Chondrocyte (in vitro differentiated cells): Measurements from ENCODE around the gene AQR. TPM values are rescaled to one million over a fixed set of nuclear protein-coding genes. Genes with fewer than 3 reads are reported as not detected.

Experiments
- DNase-seq: peaks from one replicate; pipeline ENCODE4 v3.0.0; 2021; ENCODE audit warnings: mixed read lengths, low spot score
- H3K27ac Mint-ChIP-seq: one replicate; pipeline ENCODE4 v1.8.0; 2021; ENCODE audit warnings: mild to moderate bottlenecking, moderate library complexity, mixed read lengths; ENCODE audit not compliant: unreplicated experiment
- H3K27me3 Mint-ChIP-seq: 2 replicates; pipeline ENCODE4 v1.8.0; 2021; ENCODE audit warnings: low read depth, mixed read lengths
- H3K36me3 Mint-ChIP-seq: 2 replicates; pipeline ENCODE4 v1.8.0; 2021; ENCODE audit warnings: low read depth, mixed read lengths
- H3K4me1 Mint-ChIP-seq: 2 replicates; pipeline ENCODE4 v1.8.0; 2021; ENCODE audit warnings: low read depth, mild to moderate bottlenecking, mixed read lengths
- H3K4me3 Mint-ChIP-seq: one replicate; pipeline ENCODE4 v1.8.0; 2021; ENCODE audit warnings: mild to moderate bottlenecking, moderate library complexity, mixed read lengths; ENCODE audit not compliant: unreplicated experiment
- H3K9me3 Mint-ChIP-seq: 2 replicates; pipeline ENCODE4 v1.8.0; 2021; ENCODE audit warnings: low read depth, mixed read lengths
- total RNA-seq: library from RNA; stranded (reverse); gene quantifications from 3 replicates; pipeline ENCODE4 v1.2.1, GENCODE V29; 2021
- TF ChIP-seq, protein P1 (sequence below): fragments of 200-600 bp; sonication (generic); IDR thresholded peaks from 2 replicates; pipeline ENCODE4 v1.5.0; 2021; ENCODE audit warnings: antibody characterized with exemption, mild to moderate bottlenecking, moderate library complexity

AQR gene
- total RNA-seq, 1 donor from 2014 or later = 18.2 TPM

DNA sequence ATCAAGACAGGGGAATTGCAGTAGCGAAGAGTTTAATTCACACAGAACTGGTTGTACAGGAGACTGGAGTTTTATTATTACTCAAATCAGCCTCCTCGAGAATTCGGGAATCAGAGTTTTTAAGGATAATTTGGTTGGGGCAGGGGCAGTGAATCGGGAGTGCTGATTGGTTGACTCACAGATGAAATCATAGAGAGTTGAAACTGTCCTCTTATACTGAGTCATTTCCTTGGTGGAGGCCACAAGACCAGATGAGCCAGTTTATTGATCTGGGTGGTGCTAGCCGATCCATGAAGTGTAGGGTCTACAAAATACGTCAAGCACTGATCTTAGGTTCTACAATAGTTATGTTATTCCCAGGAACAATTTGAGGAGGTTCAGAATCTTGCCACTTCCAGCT, 23.9 kb upstream of the AQR start:
- H3K27ac Mint-ChIP-seq = no peak overlapping the region
- TF ChIP-seq, protein P1, sequence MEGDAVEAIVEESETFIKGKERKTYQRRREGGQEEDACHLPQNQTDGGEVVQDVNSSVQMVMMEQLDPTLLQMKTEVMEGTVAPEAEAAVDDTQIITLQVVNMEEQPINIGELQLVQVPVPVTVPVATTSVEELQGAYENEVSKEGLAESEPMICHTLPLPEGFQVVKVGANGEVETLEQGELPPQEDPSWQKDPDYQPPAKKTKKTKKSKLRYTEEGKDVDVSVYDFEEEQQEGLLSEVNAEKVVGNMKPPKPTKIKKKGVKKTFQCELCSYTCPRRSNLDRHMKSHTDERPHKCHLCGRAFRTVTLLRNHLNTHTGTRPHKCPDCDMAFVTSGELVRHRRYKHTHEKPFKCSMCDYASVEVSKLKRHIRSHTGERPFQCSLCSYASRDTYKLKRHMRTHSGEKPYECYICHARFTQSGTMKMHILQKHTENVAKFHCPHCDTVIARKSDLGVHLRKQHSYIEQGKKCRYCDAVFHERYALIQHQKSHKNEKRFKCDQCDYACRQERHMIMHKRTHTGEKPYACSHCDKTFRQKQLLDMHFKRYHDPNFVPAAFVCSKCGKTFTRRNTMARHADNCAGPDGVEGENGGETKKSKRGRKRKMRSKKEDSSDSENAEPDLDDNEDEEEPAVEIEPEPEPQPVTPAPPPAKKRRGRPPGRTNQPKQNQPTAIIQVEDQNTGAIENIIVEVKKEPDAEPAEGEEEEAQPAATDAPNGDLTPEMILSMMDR = no peak
- no peak for DNase-seq
- H3K4me1 Mint-ChIP-seq = peaks cover 3% of the 10 kb centered on the region
- H3K9me3 Mint-ChIP-seq = no peaks in the 10 kb centered on the region
- no peaks in the 10 kb centered on the region for H3K36me3 Mint-ChIP-seq
- H3K4me3 Mint-ChIP-seq = no peak overlapping the region
- peaks cover 2% of the 10 kb centered on the region for H3K27me3 Mint-ChIP-seq

DNA sequence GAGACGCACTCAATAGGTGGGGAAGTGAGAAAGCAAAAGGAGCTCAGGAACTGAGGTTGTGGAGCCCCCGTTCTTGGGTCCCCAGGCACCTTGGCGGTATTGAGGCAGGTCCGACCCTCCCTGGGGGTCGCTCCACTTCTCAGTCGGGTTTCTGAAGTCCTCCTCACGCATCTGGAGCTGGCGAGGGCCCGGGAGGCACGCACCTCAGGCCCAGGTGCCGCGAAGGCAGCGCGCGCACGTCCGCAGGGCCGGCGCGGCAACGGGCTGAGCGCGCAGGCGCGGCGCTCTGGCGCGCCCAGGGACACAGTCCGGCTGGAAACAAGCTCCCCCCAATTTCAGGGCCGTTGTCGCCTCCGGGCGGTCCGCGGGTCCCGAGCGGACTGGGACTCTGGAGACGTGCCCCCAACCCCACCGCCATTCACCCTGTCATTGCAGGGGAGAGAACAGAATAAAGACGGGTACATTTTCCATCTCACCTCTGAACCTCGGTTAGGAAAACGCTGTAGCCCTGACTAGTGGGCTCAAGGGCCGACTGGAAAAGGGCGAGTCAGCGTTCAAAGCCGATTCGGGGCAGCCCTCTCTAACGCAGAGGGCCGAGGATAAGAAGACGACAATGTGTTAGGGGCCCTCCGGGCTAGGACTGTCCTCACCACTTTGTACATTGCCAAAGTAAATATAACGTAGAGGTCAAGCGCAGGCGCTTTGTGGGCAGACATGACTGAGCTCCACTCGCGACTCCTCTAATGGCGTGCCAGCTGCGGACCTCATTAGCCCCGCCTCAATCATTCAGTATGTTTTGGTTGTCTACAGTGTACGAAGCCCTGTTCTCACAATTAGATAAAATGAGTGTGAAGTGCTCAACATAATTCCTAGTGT, 18.7 kb upstream of the AQR start, which contains the start of gene ZNF770:
Gene ZNF770, minus strand, starts transcription at position 261 of the 876 bp plus-strand sequence. CDS start 4,853 bp downstream, outside the sequence.
- Mint-ChIP-seq H3K36me3 (no peaks in the 10 kb centered on the region), H3K4me3 (peak within 1 kb of the TSS; percentile 97), H3K4me1 (peaks cover 29% of the 10 kb centered on the region), H3K27me3 (no peaks in the 10 kb centered on the region), H3K27ac (peak within 1 kb of the TSS; percentile 99), H3K9me3 (no peaks in the 10 kb centered on the region)
- TF ChIP-seq, protein P1 = peak; percentile 9
- no peak for DNase-seq

DNA sequence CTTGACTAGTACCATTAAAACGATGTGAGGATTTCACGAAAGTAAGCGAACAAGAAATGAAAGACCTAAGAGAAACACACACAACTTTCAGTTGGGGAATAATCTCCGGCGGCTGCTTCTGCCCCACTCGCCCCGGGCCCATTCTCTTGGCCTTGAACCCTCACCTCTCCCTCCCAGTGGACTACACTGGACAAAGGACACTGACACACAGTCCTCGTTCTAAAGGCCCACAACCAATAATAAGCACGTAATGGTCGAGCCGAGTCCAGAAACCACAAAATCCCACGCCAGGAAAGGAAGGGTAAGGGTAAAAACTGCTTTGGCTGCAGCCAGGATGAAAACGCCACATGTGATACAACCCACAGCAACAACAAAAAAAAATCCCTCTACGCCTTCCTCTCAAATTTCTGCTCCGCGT, 18.1 kb upstream of the AQR start:
- no peaks in the 10 kb centered on the region for H3K36me3 Mint-ChIP-seq
- H3K4me3 Mint-ChIP-seq = peak overlapping the region; percentile 97
- no peaks in the 10 kb centered on the region for H3K9me3 Mint-ChIP-seq
- DNase-seq = no peak
- H3K27me3 Mint-ChIP-seq = no peaks in the 10 kb centered on the region
- peak overlapping the region; percentile 99 for H3K27ac Mint-ChIP-seq
- peaks cover 29% of the 10 kb centered on the region for H3K4me1 Mint-ChIP-seq
- TF ChIP-seq, protein P1 = no peak

DNA sequence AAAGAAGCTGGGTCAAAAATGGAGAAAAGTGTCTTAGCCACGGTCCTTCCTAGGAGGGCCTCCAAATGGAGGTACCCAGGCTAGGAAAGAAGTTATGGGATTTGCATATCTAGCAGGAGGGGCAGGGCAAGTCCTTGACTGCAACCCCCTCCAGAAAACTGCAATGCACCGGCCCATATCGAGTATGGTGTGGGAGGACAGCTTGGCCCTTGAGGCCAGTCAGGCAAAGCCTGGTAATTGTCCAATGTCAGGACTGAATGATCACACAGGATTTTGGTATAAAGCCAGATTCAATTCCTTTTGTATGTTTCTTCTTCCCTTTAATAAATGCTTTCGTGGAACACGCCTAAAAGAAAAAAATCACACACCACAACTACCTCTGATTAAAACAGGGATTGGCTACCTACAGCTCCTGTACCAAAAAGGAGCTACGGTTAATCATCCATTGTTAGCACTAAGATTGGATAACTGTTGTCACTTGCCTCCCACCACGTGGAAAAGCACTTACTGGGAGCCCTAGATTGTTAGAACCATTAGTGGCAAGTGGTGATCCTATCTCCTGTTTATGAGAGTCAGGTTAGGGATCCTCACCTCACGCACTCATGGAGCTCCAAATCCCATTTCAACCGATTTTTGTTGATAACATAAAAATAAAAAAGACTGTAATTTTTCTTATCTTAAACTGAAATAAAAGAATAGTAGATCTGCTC, 17.4 kb upstream of the AQR start:
- TF ChIP-seq, protein P1 = no peak
- Mint-ChIP-seq H3K9me3 (no peaks in the 10 kb centered on the region), H3K4me3 (peak overlapping the region; percentile 97), H3K27me3 (no peaks in the 10 kb centered on the region), H3K36me3 (no peaks in the 10 kb centered on the region), H3K27ac (peak overlapping the region; percentile 99), H3K4me1 (peaks cover 29% of the 10 kb centered on the region)
- DNase-seq = no peak

DNA sequence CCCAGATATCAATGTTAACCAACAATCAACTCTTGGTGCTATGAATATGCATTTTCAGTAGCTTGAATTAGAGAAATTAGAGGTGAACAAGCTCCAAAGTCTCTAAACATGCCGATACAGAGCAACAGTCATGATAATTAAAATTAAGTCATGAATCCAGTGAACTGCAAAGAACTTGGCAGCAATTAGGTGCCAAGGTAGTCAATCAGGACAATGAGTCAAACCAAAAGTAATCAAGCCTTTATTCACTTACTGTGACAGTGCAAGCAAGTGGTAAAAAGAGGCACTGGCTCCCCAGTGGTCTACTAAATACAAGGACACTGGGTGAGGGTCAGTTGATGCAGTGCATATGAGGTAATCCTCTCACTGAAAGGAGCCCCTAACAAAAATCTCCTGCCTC, 16.8 kb upstream of the AQR start:
- H3K27ac Mint-ChIP-seq = peak overlapping the region; percentile 49

More for the DNA sequence above, 16.8 kb upstream of the AQR start:
- Mint-ChIP-seq H3K36me3 (peaks cover under 1% of the 10 kb centered on the region), H3K4me1 (peaks cover 29% of the 10 kb centered on the region), H3K9me3 (no peaks in the 10 kb centered on the region), H3K4me3 (peak overlapping the region; percentile 97), H3K27me3 (no peaks in the 10 kb centered on the region)
- TF ChIP-seq, protein P1 = no peak
- DNase-seq = no peak
